Panc1 (cell line): Measurements from ENCODE around the gene COTL1. TPM values are rescaled to one million over a fixed set of nuclear protein-coding genes. Genes with fewer than 3 reads are reported as not detected.

Source experiments
- ATAC-seq: fragments of 200-7000 bp; cut with Tn5 transposase; 2 replicates; pipeline ENCODE4 v1.9.1; 2020; ENCODE audit warnings: mild to moderate bottlenecking, moderate library complexity
- BruUV-seq: library from RNA; stranded (reverse); fragments of 400-500 nt; replicated peaks from 2 replicates; lab custom pipeline; 2021; lab: Mats Ljungman, UMichigan
- CTCF ChIA-PET: fragments of 300-600 bp; sonication (Branson Sonifier 250); formaldehyde crosslinking; loops from one replicate; lab custom pipeline; 2022; ENCODE audit warnings: antibody characterized with exemption; lab: Charles Lee
- POLR2A ChIA-PET: fragments of 300-600 bp; sonication (Branson Sonifier 250); formaldehyde crosslinking; loops from one replicate; lab custom pipeline; 2022; ENCODE audit warnings: antibody characterized with exemption; lab: Charles Lee
- DNase-seq: peaks from one replicate; pipeline ENCODE4 v3.0.0-alpha.2; 2010; ENCODE audit warnings: low read depth, low spot score
- H3K27ac ChIP-seq: 2 replicates; pipeline ENCODE4 v1.5.1; 2011; ENCODE audit warnings: mild to moderate bottlenecking, low read length, inconsistent platforms
- H3K27me3 ChIP-seq: fragments of 200-500 bp; sonication (Bioruptor generic); 2 replicates; pipeline ENCODE4 v1.6.0; 2014; ENCODE audit warnings: low read length, inconsistent platforms; ENCODE audit not compliant: control insufficient read depth, insufficient read depth
- H3K36me3 ChIP-seq: fragments of 200-500 bp; sonication (Bioruptor generic); 2 replicates; pipeline ENCODE4 v1.5.1; 2014; ENCODE audit warnings: inconsistent platforms, mild to moderate bottlenecking, low read length, moderate library complexity; ENCODE audit not compliant: control insufficient read depth, insufficient read depth
- H3K4me1 ChIP-seq: 2 replicates; pipeline ENCODE4 v1.5.1; 2011; ENCODE audit warnings: inconsistent platforms, mild to moderate bottlenecking, low read length, moderate library complexity; ENCODE audit not compliant: control insufficient read depth, insufficient read depth
- H3K4me3 ChIP-seq, 2 experiments: 2 replicates each; pipeline ENCODE4 v1.5.1; 2011 to 2012; ENCODE audit warnings: low read depth in 2 of 2, low read length in 2 of 2, mild to moderate bottlenecking in 2 of 2, inconsistent platforms in 1 of 2, moderate library complexity in 1 of 2
- H3K9me3 ChIP-seq: fragments of 200-500 bp; sonication (Bioruptor generic); 2 replicates; pipeline ENCODE4 v1.5.1; 2014; ENCODE audit warnings: low read depth, mild to moderate bottlenecking, inconsistent platforms, low read length, moderate library complexity; ENCODE audit not compliant: control insufficient read depth, insufficient read depth
- CTCF ChIP-seq: fragments of 450-650 bp; IDR thresholded peaks from 2 replicates; pipeline ENCODE4 v1.5.1; 2017; ENCODE audit warnings: mild to moderate bottlenecking
- POLR2AphosphoS5 ChIP-seq: IDR thresholded peaks from 2 replicates; pipeline ENCODE4 v1.6.1; 2012; ENCODE audit warnings: mild to moderate bottlenecking, low read depth, low read length, moderate library complexity
- SIN3A ChIP-seq: IDR thresholded peaks from 2 replicates; pipeline ENCODE4 v1.6.1; 2012; ENCODE audit warnings: low read depth, mild to moderate bottlenecking, low read length, moderate library complexity, borderline replicate concordance; ENCODE audit not compliant: insufficient read depth
- TCF7L2 ChIP-seq: IDR thresholded peaks from 2 replicates; pipeline ENCODE4 v1.6.1; 2011; ENCODE audit warnings: mild to moderate bottlenecking, low read depth, low read length, inconsistent platforms
- in situ Hi-C: cut with HindIII; loops from 2 replicates; pipeline ENCODE4 v1.10.0; 2016; ENCODE audit warnings: low sequenced_read_pairs, low pct_unique_long_range_greater_than_20kb
- intact Hi-C: fragments of 100-400 bp; cut with micrococcal nuclease; formaldehyde crosslinking; loops from one replicate; pipeline ENCODE4 v1.10.0; 2022; ENCODE audit not compliant: unreplicated experiment
- total RNA-seq: library from RNA; stranded (reverse); gene quantifications from one replicate; pipeline ENCODE4 v1.2.1, GENCODE V29; 2021; ENCODE audit not compliant: unreplicated experiment
- TF ChIP-seq, protein P1 (sequence below), 2 experiments: IDR thresholded peaks; 2 replicates each; pipeline ENCODE4 v1.6.1; 2011 to 2012; ENCODE audit warnings: low read depth in 2 of 2, control low read depth in 1 of 2, low read length in 1 of 2, mild to moderate bottlenecking in 1 of 2, moderate library complexity in 1 of 2; ENCODE audit not compliant: insufficient read depth in 1 of 2

The COTL1 gene
- total RNA-seq, 1 experiment from 2014 or later = 302 TPM

GRCh38 chr16:84595052-84595481, 22.8 kb downstream of the COTL1 start:
- CTCF ChIA-PET = no interaction called here
- H3K27ac ChIP-seq = no peak overlapping the region
- DNase-seq = no peak
- H3K27me3 ChIP-seq = no peaks in the 10 kb centered on the region
- no peak for TF ChIP-seq TCF7L2
- no peak for TF ChIP-seq POLR2AphosphoS5
- TF ChIP-seq CTCF = no peak
- no peak for TF ChIP-seq SIN3A
- TF ChIP-seq, protein P1, sequence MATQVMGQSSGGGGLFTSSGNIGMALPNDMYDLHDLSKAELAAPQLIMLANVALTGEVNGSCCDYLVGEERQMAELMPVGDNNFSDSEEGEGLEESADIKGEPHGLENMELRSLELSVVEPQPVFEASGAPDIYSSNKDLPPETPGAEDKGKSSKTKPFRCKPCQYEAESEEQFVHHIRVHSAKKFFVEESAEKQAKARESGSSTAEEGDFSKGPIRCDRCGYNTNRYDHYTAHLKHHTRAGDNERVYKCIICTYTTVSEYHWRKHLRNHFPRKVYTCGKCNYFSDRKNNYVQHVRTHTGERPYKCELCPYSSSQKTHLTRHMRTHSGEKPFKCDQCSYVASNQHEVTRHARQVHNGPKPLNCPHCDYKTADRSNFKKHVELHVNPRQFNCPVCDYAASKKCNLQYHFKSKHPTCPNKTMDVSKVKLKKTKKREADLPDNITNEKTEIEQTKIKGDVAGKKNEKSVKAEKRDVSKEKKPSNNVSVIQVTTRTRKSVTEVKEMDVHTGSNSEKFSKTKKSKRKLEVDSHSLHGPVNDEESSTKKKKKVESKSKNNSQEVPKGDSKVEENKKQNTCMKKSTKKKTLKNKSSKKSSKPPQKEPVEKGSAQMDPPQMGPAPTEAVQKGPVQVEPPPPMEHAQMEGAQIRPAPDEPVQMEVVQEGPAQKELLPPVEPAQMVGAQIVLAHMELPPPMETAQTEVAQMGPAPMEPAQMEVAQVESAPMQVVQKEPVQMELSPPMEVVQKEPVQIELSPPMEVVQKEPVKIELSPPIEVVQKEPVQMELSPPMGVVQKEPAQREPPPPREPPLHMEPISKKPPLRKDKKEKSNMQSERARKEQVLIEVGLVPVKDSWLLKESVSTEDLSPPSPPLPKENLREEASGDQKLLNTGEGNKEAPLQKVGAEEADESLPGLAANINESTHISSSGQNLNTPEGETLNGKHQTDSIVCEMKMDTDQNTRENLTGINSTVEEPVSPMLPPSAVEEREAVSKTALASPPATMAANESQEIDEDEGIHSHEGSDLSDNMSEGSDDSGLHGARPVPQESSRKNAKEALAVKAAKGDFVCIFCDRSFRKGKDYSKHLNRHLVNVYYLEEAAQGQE (IDR thresholded peaks at IDR 0.05; ENCODE audit: insufficient read depth in 1 of 2, low read depth in 2 of 2, low read length in 1 of 2) = no peak
- BruUV-seq = no TSS peak
- H3K9me3 ChIP-seq = no peaks in the 10 kb centered on the region
- in situ Hi-C loops (no loop called here), intact Hi-C loops (no loop called here)
- H3K4me3 ChIP-seq = no peak overlapping the region
- H3K4me1 ChIP-seq = peaks cover 14% of the 10 kb centered on the region
- H3K36me3 ChIP-seq = no peaks in the 10 kb centered on the region
- no peak for ATAC-seq
- POLR2A ChIA-PET = no interaction called here

DNA sequence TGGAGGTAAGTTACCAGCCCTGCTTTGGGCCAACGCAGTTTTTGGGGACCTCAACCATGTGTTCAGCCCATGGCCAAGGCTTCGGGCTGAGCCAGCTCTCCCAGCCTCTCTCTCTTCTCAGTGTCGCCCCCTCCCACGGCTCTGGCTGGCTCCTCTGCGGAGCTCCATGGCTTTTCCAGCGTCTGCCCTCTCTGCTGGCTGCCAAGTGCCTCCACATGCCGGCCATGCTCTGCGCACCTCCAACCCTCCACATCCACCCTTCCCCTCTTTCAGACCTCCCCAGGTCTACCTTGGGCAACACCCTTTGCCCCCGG, 23.2 kb downstream of the COTL1 start:
- TF ChIP-seq TCF7L2 = no peak
- no peak for TF ChIP-seq SIN3A
- TF ChIP-seq CTCF = no peak
- TF ChIP-seq, protein P1 (IDR thresholded peaks at IDR 0.05; ENCODE audit: insufficient read depth in 1 of 2, low read depth in 2 of 2, low read length in 1 of 2) = no peak
- no peak for TF ChIP-seq POLR2AphosphoS5
- no peak overlapping the region for H3K4me3 ChIP-seq
- in situ Hi-C loops (no loop called here), intact Hi-C loops (no loop called here)
- no peak for ATAC-seq
- H3K27ac ChIP-seq = no peak overlapping the region
- ChIA-PET CTCF (interaction anchor here (0.6 kb wide), 1 partner anchor 11 kb away, joined by 3 read pairs; no protein-coding TSS in a partner anchor), POLR2A (no interaction called here)
- H3K4me1 ChIP-seq = peaks cover 11% of the 10 kb centered on the region
- BruUV-seq = no TSS peak
- H3K9me3 ChIP-seq = no peaks in the 10 kb centered on the region
- H3K27me3 ChIP-seq = no peaks in the 10 kb centered on the region
- no peaks in the 10 kb centered on the region for H3K36me3 ChIP-seq
- no peak for DNase-seq
